Measurements from ENCODE around the gene HPGD. TPM values are rescaled to one million over a fixed set of nuclear protein-coding genes. Genes with fewer than 3 reads are reported as not detected.
A peak's percentile ranks its signal among the peaks of the same experiment; 100 is the strongest.

HPGD gene
- total and polyA plus RNA-seq, 9 of the 15 experiments (the other 6 are each of a cell fraction or from before 2014, with no cell fraction given), result 2.3 to 8.6 (median 4.8) TPM

DNA sequence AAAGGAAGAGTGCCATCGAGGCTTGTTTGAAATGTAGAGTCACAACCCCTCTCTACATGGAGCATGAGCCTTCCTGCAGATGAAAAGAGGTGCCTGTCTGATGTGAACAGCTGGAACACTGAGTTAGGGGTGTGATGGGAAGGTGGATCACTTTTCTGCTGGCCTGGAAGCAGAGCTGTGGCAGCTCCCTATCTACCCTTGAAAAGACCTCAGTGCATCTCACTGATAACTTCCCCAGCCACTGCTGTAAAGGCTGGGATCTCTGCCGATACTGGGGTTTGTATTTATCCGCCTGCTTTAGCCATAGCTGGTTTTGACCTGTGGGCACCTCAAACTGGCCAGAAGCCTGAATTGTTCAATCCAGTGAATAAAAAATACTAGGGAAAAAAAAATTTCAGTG lies 46.8 kb downstream of the HPGD start (continued):
- peak; percentile 70 for TF ChIP-seq TEAD4 (IDR thresholded peaks at IDR 0.05; ENCODE audit: low read length)
- TF ChIP-seq TEAD4 (CRISPR knock-in tag; IDR thresholded peaks at IDR 0.05; ENCODE audit: borderline replicate concordance), result no peak
- TF ChIP-seq, protein P1, sequence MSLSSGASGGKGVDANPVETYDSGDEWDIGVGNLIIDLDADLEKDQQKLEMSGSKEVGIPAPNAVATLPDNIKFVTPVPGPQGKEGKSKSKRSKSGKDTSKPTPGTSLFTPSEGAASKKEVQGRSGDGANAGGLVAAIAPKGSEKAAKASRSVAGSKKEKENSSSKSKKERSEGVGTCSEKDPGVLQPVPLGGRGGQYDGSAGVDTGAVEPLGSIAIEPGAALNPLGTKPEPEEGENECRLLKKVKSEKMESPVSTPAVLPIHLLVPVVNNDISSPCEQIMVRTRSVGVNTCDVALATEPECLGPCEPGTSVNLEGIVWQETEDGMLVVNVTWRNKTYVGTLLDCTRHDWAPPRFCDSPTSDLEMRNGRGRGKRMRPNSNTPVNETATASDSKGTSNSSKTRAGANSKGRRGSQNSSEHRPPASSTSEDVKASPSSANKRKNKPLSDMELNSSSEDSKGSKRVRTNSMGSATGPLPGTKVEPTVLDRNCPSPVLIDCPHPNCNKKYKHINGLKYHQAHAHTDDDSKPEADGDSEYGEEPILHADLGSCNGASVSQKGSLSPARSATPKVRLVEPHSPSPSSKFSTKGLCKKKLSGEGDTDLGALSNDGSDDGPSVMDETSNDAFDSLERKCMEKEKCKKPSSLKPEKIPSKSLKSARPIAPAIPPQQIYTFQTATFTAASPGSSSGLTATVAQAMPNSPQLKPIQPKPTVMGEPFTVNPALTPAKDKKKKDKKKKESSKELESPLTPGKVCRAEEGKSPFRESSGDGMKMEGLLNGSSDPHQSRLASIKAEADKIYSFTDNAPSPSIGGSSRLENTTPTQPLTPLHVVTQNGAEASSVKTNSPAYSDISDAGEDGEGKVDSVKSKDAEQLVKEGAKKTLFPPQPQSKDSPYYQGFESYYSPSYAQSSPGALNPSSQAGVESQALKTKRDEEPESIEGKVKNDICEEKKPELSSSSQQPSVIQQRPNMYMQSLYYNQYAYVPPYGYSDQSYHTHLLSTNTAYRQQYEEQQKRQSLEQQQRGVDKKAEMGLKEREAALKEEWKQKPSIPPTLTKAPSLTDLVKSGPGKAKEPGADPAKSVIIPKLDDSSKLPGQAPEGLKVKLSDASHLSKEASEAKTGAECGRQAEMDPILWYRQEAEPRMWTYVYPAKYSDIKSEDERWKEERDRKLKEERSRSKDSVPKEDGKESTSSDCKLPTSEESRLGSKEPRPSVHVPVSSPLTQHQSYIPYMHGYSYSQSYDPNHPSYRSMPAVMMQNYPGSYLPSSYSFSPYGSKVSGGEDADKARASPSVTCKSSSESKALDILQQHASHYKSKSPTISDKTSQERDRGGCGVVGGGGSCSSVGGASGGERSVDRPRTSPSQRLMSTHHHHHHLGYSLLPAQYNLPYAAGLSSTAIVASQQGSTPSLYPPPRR (CRISPR knock-in tag; IDR thresholded peaks at IDR 0.05; ENCODE audit: borderline replicate concordance), result no peak
- TF ChIP-seq ERF (CRISPR knock-in tag; IDR thresholded peaks at IDR 0.05), result no peak
- TF ChIP-seq CBFA2T2 (conservative IDR thresholded peaks at IDR 0.05), result peak; percentile 75
- no peak for TF ChIP-seq SMAD4 (CRISPR knock-in tag; conservative IDR thresholded peaks at IDR 0.05)
- no peak for TF ChIP-seq ZNF324 (CRISPR knock-in tag; IDR thresholded peaks at IDR 0.05)
- TF ChIP-seq ZNF445 (CRISPR knock-in tag; IDR thresholded peaks at IDR 0.05; ENCODE audit: low read depth), result no peak
- TF ChIP-seq POLR2AphosphoS5 (IDR thresholded peaks at IDR 0.05; ENCODE audit: control insufficient read depth, insufficient read depth, low read depth, low read length), result peak; percentile 45; the same call in 1 of the 2 replicates
- no peak for TF ChIP-seq KLF6 (CRISPR knock-in tag; IDR thresholded peaks at IDR 0.05; ENCODE audit: borderline replicate concordance)
- peak; percentile 62 for TF ChIP-seq ARID1B (IDR thresholded peaks at IDR 0.05)
- TF ChIP-seq SNRNP70 (optimal IDR thresholded peaks at IDR 0.05; ENCODE audit: low read depth, low read length), result no peak
- TF ChIP-seq HDAC2 (IDR thresholded peaks at IDR 0.05), result no peak
- no peak for TF ChIP-seq ZNF717 (CRISPR knock-in tag; IDR thresholded peaks at IDR 0.05)
- TF ChIP-seq SAP30 (IDR thresholded peaks at IDR 0.05; ENCODE audit: borderline replicate concordance, insufficient read depth, low read depth, low read length, poor library complexity, severe bottlenecking), result no peak
- TF ChIP-seq FOS (IDR thresholded peaks at IDR 0.05; ENCODE audit: extremely low read depth, insufficient read length), result no peak
- no peak for TF ChIP-seq SIX5 (IDR thresholded peaks at IDR 0.05; ENCODE audit: borderline replicate concordance in 1 of 2, insufficient read depth in 1 of 2, low read depth in 1 of 2, low read length in 2 of 2)
- TF ChIP-seq MTA2 (IDR thresholded peaks at IDR 0.05; ENCODE audit: low read depth), result peak; percentile 33; the same call in 1 of the 2 replicates
- TF ChIP-seq, protein P2, sequence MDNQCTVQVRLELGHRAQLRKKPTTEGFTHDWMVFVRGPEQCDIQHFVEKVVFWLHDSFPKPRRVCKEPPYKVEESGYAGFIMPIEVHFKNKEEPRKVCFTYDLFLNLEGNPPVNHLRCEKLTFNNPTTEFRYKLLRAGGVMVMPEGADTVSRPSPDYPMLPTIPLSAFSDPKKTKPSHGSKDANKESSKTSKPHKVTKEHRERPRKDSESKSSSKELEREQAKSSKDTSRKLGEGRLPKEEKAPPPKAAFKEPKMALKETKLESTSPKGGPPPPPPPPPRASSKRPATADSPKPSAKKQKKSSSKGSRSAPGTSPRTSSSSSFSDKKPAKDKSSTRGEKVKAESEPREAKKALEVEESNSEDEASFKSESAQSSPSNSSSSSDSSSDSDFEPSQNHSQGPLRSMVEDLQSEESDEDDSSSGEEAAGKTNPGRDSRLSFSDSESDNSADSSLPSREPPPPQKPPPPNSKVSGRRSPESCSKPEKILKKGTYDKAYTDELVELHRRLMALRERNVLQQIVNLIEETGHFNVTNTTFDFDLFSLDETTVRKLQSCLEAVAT (IDR thresholded peaks at IDR 0.05), result no peak
- no peak for TF ChIP-seq CBX3 (IDR thresholded peaks at IDR 0.05; ENCODE audit: borderline replicate concordance in 1 of 2, low read length in 2 of 2)
- peak; percentile 28; the same call in 1 of the 2 replicates for TF ChIP-seq CTBP1 (IDR thresholded peaks at IDR 0.05; ENCODE audit: borderline replicate concordance)
- no peak for TF ChIP-seq ZC3H4 (CRISPR knock-in tag; IDR thresholded peaks at IDR 0.05; ENCODE audit: borderline replicate concordance)
- peak; percentile 84 for TF ChIP-seq CBFA2T3 (IDR thresholded peaks at IDR 0.05)
- no peak for TF ChIP-seq ZNF224 (CRISPR knock-in tag; IDR thresholded peaks at IDR 0.05)
- no peak for TF ChIP-seq HNRNPL (IDR thresholded peaks at IDR 0.05; ENCODE audit: low read depth, low read length)
